ENCODE measurements around the gene ZNF28.
"Not testable (repeated sequence)": the region's sequence is repeated elsewhere in the genome, so short reads cannot be mapped to it uniquely, and the experiment has no call there.

ZNF28 gene

GRCh38 chr19:52821204-52821960, at the start of gene ZNF28:
TSS of gene ZNF28 (minus strand) at chr19:52821633. CDS start at chr19:52817958, 3,675 bp downstream.
- DNase-seq (ENCODE audit: low read depth), result peak; percentile 42

- DNase-seq (ENCODE audit: low read depth), result not testable (repeated sequence)
Observed at GRCh38 chr19:52868031-52868430, 46.6 kb upstream of the ZNF28 start.

GRCh38 chr19:52857378-52858191, 36.2 kb upstream of the ZNF28 start, which contains the start of gene ZNF468:
TSS of gene ZNF468 (minus strand) at chr19:52857619. CDS start at chr19:52854272, 3,347 bp downstream.
- DNase-seq (ENCODE audit: low read depth), result peak; percentile 39

DNA sequence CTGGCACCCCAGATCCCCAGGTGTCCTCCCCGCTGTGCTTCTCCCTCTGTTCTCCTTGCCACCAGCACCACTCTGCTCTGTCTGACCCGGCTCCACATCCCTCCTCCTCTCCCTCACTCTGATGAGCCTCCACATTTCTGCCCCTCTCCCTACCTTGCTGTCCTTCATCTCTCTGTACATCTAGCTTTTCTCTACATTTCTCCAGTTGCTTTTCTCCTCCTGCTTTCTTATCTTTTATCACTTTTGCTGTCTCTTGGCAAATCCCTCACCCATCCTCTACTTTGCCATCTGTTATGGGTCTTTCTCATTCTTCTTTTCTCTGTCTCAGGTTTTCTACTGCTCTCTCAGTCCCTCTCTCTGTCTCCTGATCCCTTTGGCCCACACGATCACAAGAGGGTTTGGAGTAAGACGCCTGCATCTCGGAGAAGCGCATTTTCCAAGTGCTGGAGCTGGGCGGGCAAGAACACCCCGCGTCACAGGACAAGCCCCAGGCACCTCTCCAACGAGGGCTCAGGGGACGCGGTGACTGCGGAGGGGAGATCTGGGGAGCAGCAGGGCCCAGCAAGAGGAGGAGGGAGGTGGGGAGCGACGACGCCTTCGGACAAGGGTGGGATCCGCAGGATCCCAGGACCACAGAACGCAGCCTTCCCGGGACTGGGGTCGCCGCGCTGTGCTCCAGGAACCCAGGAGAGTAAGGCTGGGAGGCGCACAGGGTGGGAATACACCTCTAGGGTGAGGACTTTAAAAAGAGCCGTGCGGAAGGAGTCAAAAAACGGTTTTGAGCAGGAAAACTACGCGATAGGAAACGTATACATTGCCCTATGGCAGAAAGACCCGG, 35.3 kb upstream of the ZNF28 start:
- peak; percentile 22 for DNase-seq (ENCODE audit: low read depth)

- not testable (repeated sequence) for DNase-seq (ENCODE audit: low read depth)
Observed at GRCh38 chr19:52847352-52847751, 25.9 kb upstream of the ZNF28 start.

GRCh38 chr19:52840825-52841465, 19.5 kb upstream of the ZNF28 start:
- DNase-seq (ENCODE audit: low read depth), result not testable (repeated sequence)

GRCh38 chr19:52834289-52834688, 12.9 kb upstream of the ZNF28 start:
- DNase-seq (ENCODE audit: low read depth), result not testable (repeated sequence)

GRCh38 chr19:52833541-52833940, 12.1 kb upstream of the ZNF28 start:
- DNase-seq (ENCODE audit: low read depth), result not testable (repeated sequence)

GRCh38 chr19:52829866-52830265, 8.4 kb upstream of the ZNF28 start:
- not testable (repeated sequence) for DNase-seq (ENCODE audit: low read depth)

GRCh38 chr19:52825765-52826164, 4.3 kb upstream of the ZNF28 start:
- no peak for DNase-seq (ENCODE audit: low read depth)

DNA sequence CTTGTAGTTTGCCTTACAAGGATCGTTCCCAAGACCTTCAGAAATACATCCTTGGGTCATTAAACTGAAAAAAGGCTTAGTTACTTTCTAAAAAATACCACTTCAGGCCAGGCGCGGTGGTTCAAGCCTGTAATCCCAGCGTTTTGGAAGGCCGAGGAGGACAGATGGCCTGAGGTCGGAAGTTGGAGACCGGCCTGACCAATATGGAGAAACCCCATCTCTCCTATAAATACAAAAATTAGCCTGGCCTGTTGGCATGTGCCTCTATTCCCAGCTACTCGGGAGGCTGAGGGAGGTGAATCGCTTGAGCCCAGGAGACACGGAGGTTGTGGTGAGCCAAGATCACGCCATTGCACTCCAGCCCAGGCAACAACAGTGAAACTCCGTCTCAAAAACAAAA, 2.2 kb upstream of the ZNF28 start:
- no peak for DNase-seq (ENCODE audit: low read depth)

DNA sequence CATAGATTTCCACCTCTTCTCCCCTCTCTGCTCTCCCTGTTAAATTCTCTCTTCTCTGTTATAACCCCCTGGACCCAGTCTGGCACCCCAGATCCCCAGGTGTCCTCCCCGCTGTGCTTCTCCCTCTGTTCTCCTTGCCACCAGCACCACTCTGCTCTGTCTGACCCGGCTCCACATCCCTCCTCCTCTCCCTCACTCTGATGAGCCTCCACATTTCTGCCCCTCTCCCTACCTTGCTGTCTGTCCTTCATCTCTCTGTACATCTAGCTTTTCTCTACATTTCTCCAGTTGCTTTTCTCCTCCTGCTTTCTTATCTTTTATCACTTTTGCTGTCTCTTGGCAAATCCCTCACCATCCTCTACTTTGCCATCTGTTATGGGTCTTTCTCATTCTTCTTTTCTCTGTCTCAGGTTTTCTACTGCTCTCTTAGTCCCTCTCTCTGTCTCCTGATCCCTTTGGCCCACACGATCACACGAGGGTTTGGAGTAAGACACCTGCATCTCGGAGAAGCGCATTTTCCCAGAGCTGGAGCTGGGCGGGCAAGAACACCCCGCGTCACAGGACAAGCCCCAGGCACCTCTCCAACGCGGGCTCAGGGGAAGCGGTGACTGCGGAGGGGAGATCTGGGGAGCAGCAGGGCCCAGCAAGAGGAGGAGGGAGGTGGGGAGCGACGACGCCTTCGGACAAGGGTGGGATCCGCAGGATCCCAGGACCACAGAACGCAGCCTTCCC, 795 bp downstream of the ZNF28 start:
- DNase-seq (ENCODE audit: low read depth), result not testable (repeated sequence)

DNA sequence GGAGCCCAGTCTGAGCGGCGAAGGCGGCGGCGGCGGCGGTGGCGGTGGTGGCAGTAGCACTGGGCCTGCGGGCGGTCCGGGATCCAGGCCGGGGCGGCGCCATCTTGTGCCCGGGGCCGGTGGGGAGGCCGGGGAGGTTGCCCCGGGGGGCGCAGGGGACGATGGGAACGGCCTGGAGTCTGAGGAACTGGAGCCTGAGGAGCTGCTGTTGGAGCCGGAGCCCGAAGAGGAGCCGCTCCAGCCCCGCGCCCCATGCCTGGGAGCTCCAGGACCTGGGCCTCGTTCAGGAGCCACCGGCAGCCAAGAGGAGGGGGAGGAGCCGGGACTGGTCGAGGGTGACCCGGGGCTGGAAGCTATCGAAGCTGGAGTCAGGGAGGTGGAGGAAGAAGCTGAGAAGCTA, 11.6 kb downstream of the ZNF28 start:
- no peak for DNase-seq (ENCODE audit: low read depth)

- not testable (repeated sequence) for DNase-seq (ENCODE audit: low read depth)
Observed at GRCh38 chr19:52799950-52800640, 21.3 kb downstream of the ZNF28 start.

- DNase-seq (ENCODE audit: low read depth), result no peak
Observed at GRCh38 chr19:52789440-52789839, 32.0 kb downstream of the ZNF28 start.

DNA sequence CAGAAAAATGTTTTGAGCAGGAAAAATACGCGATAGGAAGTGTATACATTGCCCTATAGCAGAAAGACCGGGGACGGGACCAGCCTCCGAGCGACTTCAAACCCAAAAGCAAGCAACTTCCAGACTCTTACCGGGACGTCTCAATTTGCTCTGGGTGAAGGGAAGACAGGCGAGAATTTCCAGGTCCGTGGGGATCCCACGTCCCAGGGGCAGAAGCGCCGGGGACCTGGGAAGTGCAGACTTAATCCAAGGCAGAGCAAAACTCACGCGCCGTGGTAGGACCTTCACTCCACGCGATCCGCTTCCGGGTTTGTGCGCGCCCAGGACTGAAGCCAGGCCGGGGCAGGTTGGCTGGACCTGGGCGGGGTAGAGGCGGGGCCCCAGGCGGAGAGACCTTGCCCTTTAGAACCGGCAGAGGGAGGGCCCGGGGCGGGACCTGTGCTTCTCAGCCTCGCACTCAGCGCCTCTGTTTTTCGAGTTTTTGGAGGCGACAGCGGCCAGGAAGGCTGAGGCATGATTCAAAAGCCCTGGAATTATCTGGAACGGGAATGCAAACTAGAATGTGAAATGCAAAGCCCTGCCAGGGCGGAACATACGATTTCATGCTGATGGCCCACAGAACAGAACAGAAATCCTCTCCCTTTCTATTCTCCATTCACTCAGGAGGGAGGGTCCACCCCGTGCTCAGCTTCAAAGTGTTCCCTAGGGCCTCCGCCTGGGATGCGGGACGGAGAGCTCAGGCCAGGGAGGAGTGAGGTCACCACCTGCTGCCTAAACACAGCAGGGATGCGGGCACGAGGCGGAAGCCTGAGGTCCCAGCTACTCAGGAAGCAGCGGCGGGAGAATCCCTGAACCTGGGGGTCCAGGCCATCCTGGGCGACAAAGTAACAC, 34.7 kb downstream of the ZNF28 start, which contains the start of gene ZNF600:
Gene ZNF600, minus strand, starts transcription at position 328 of the 891 bp plus-strand sequence. CDS start 7,903 bp downstream, outside the sequence.
- DNase-seq (ENCODE audit: low read depth), result peak; percentile 22

GRCh38 chr19:52786078-52786463, 35.4 kb downstream of the ZNF28 start:
- no peak for DNase-seq (ENCODE audit: low read depth)

DNA sequence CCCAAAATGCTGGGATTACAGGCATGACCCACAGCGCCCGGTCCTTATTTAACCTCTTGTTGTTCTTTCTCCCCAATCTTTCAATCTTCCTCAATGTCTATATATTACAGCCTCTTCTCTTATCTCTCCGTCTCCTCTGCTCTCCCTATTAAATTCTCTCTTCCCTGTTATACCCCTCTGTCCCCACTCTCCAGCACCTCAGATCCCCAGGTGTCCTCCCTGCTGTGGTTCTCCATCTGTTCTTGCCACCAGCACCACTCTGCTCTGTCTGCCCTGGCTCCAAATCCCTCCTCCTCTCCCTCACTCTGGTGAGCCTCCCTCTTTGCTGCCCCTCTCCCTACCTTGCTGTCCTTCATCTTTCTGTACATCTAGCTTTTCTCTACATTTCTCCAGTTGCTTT, 35.9 kb downstream of the ZNF28 start:
- no peak for DNase-seq (ENCODE audit: low read depth)

DNA sequence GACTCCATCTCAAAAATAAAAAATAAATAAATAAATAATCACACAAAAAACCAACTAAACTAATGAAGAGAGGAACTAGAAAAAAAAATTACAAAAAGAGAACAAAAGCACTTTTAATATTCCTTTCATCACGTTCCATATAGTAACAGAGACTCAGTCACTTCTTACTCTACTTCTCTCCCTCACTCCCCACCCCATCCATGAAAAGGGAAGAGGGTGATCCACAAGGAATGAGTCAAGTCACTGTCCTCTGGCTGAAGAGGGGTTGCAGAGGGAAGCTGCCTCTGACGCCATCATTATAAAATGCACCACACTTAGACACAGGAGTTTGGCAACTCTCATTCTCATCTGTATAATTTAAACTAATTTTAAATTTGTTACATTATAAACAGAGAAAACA, 38.6 kb downstream of the ZNF28 start:
- DNase-seq (ENCODE audit: low read depth), result not testable (repeated sequence)

All from CMK (cell line).